ENCODE results near the gene TARM1.
"Not testable (repeated sequence)": the region's sequence is repeated elsewhere in the genome, so short reads cannot be mapped to it uniquely, and the experiment has no call there.

Gene TARM1

GRCh38 chr19:54102421-54103169 lies 21.4 kb upstream of the TARM1 start, which contains the start of gene NDUFA3:
Gene NDUFA3, plus strand, starts transcription at chr19:54102855. Its CDS starts 24 bp downstream, at chr19:54102879.
- peak; percentile 93 for DNase-seq (ENCODE audit: low read depth)
- peak within 1 kb of the TSS; percentile 98 for H3K4me3 ChIP-seq (ENCODE audit: low read depth, low read length)

GRCh38 chr19:54100561-54100960 lies 19.4 kb upstream of the TARM1 start, which contains the start of gene OSCAR:
Gene OSCAR, minus strand, starts transcription at chr19:54100803. Its CDS starts 11 bp downstream, at chr19:54100792.
- H3K4me3 ChIP-seq (ENCODE audit: low read depth, low read length): peak within 1 kb of the TSS; percentile 3
- DNase-seq (ENCODE audit: low read depth): no peak

- DNase-seq (ENCODE audit: low read depth): not testable (repeated sequence)
These were observed 18.7 kb upstream of the TARM1 start for GRCh38 chr19:54099903-54100255.

GRCh38 chr19:54099190-54099902 lies 18.2 kb upstream of the TARM1 start:
- H3K4me3 ChIP-seq (ENCODE audit: low read depth, low read length): no peak overlapping the region

More at GRCh38 chr19:54099903-54100255, 18.7 kb upstream of the TARM1 start:
- not testable (repeated sequence) for H3K4me3 ChIP-seq (ENCODE audit: low read depth, low read length)

GRCh38 chr19:54096617-54097106 lies 15.5 kb upstream of the TARM1 start:
- peak overlapping the region; percentile 38 for H3K4me3 ChIP-seq (ENCODE audit: low read depth, low read length)
- no peak for DNase-seq (ENCODE audit: low read depth)

More at GRCh38 chr19:54099190-54099902, 18.2 kb upstream of the TARM1 start:
- DNase-seq (ENCODE audit: low read depth): no peak

- DNase-seq (ENCODE audit: low read depth): not testable (repeated sequence)
- peak overlapping the region; percentile 44 for H3K4me3 ChIP-seq (ENCODE audit: low read depth, low read length)
These were observed 14.9 kb upstream of the TARM1 start for GRCh38 chr19:54095859-54096616.

GRCh38 chr19:54095136-54095858 lies 14.1 kb upstream of the TARM1 start:
- H3K4me3 ChIP-seq (ENCODE audit: low read depth, low read length): peak overlapping the region; percentile 44
- DNase-seq (ENCODE audit: low read depth): no peak

GRCh38 chr19:54094426-54095000 lies 13.3 kb upstream of the TARM1 start:
- no peak for DNase-seq (ENCODE audit: low read depth)
- no peak overlapping the region for H3K4me3 ChIP-seq (ENCODE audit: low read depth, low read length)

GRCh38 chr19:54084410-54084809 lies 3.2 kb upstream of the TARM1 start:
- no peak overlapping the region for H3K4me3 ChIP-seq (ENCODE audit: low read depth, low read length)
- no peak for DNase-seq (ENCODE audit: low read depth)

GRCh38 chr19:54077334-54077733 lies 3.8 kb downstream of the TARM1 start:
- no peak overlapping the region for H3K4me3 ChIP-seq (ENCODE audit: low read depth, low read length)
- no peak for DNase-seq (ENCODE audit: low read depth)

GRCh38 chr19:54074851-54075250 lies 6.3 kb downstream of the TARM1 start:
- H3K4me3 ChIP-seq (ENCODE audit: low read depth, low read length): no peak overlapping the region
- DNase-seq (ENCODE audit: low read depth): no peak

- no peak for DNase-seq (ENCODE audit: low read depth)
- H3K4me3 ChIP-seq (ENCODE audit: low read depth, low read length): no peak overlapping the region
These were observed 7.3 kb downstream of the TARM1 start for GRCh38 chr19:54073829-54074228.

GRCh38 chr19:54069470-54069869 lies 11.7 kb downstream of the TARM1 start:
- DNase-seq (ENCODE audit: low read depth): no peak
- H3K4me3 ChIP-seq (ENCODE audit: low read depth, low read length): no peak overlapping the region

GRCh38 chr19:54063350-54064116 lies 17.6 kb downstream of the TARM1 start, which contains the start of gene VSTM1:
Gene VSTM1, minus strand, starts transcription at chr19:54063897. Its CDS starts 120 bp downstream, at chr19:54063777.
- no peak within 1 kb of the TSS for H3K4me3 ChIP-seq (ENCODE audit: low read depth, low read length)
- DNase-seq (ENCODE audit: low read depth): no peak

GRCh38 chr19:54062643-54063042 lies 18.5 kb downstream of the TARM1 start:
- H3K4me3 ChIP-seq (ENCODE audit: low read depth, low read length): no peak overlapping the region
- DNase-seq (ENCODE audit: low read depth): no peak

GRCh38 chr19:54047616-54048015 lies 33.5 kb downstream of the TARM1 start:
- no peak for DNase-seq (ENCODE audit: low read depth)
- no peak overlapping the region for H3K4me3 ChIP-seq (ENCODE audit: low read depth, low read length)

- DNase-seq (ENCODE audit: low read depth): no peak
- no peak overlapping the region for H3K4me3 ChIP-seq (ENCODE audit: low read depth, low read length)
These were observed 35.4 kb downstream of the TARM1 start for GRCh38 chr19:54045771-54046170.

- DNase-seq (ENCODE audit: low read depth): no peak
- no peak overlapping the region for H3K4me3 ChIP-seq (ENCODE audit: low read depth, low read length)
These were observed 38.2 kb downstream of the TARM1 start for GRCh38 chr19:54042989-54043388.

Measured in skeletal muscle cell (primary cell).